ENCODE results near the gene CEP63. TPM values are rescaled to one million over a fixed set of nuclear protein-coding genes. Genes with fewer than 3 reads are reported as not detected.

Gene CEP63
- total RNA-seq, 1 donor from 2014 or later, result 24.8 TPM

- H3K9me3 Mint-ChIP-seq (ENCODE audit: low read depth), result no peaks in the 10 kb centered on the region
- DNase-seq (ENCODE audit: low spot score), result no peak
- TF ChIP-seq, protein P1, sequence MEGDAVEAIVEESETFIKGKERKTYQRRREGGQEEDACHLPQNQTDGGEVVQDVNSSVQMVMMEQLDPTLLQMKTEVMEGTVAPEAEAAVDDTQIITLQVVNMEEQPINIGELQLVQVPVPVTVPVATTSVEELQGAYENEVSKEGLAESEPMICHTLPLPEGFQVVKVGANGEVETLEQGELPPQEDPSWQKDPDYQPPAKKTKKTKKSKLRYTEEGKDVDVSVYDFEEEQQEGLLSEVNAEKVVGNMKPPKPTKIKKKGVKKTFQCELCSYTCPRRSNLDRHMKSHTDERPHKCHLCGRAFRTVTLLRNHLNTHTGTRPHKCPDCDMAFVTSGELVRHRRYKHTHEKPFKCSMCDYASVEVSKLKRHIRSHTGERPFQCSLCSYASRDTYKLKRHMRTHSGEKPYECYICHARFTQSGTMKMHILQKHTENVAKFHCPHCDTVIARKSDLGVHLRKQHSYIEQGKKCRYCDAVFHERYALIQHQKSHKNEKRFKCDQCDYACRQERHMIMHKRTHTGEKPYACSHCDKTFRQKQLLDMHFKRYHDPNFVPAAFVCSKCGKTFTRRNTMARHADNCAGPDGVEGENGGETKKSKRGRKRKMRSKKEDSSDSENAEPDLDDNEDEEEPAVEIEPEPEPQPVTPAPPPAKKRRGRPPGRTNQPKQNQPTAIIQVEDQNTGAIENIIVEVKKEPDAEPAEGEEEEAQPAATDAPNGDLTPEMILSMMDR (IDR thresholded peaks at IDR 0.05), result no peak
- H3K36me3 Mint-ChIP-seq (ENCODE audit: low read depth), result no peaks in the 10 kb centered on the region
- H3K4me1 Mint-ChIP-seq (ENCODE audit: low read depth), result no peaks in the 10 kb centered on the region
- no peak overlapping the region for H3K27ac Mint-ChIP-seq (ENCODE audit: unreplicated experiment)
- H3K27me3 Mint-ChIP-seq (ENCODE audit: low read depth), result no peaks in the 10 kb centered on the region
- no peak overlapping the region for H3K4me3 Mint-ChIP-seq (ENCODE audit: unreplicated experiment)
Measured at GRCh38 chr3:134620476-134621115, 134.7 kb downstream of the CEP63 start.

DNA sequence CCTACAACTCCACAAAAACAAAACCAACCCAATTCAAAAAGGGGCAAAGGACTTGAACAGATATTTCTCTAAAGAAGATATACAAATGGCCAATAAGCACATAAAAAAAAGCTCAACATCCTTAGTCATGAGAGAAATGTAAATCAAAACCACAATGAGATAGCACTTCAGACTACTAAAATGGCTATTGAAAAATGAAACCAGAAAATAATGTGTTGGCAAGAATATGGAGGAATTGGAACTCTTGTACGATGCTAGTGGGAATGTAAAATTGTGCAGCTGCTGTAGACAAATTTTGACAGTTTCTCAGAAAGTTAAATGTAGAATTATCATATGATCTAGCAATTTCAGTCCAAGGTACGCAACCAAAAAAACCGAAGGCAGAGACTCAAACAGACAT lies 136.0 kb downstream of the CEP63 start:
- Mint-ChIP-seq H3K27ac (ENCODE audit: unreplicated experiment) (no peak overlapping the region), H3K27me3 (ENCODE audit: low read depth) (no peaks in the 10 kb centered on the region), H3K36me3 (ENCODE audit: low read depth) (no peaks in the 10 kb centered on the region), H3K9me3 (ENCODE audit: low read depth) (no peaks in the 10 kb centered on the region), H3K4me3 (ENCODE audit: unreplicated experiment) (no peak overlapping the region), H3K4me1 (ENCODE audit: low read depth) (no peaks in the 10 kb centered on the region)
- TF ChIP-seq, protein P1 (IDR thresholded peaks at IDR 0.05), result no peak
- DNase-seq (ENCODE audit: low spot score), result no peak

GRCh38 chr3:134622806-134623365 lies 137.0 kb downstream of the CEP63 start:
- no peak for DNase-seq (ENCODE audit: low spot score)
- Mint-ChIP-seq H3K27ac (ENCODE audit: unreplicated experiment) (no peak overlapping the region), H3K4me3 (ENCODE audit: unreplicated experiment) (no peak overlapping the region), H3K9me3 (ENCODE audit: low read depth) (no peaks in the 10 kb centered on the region), H3K36me3 (ENCODE audit: low read depth) (no peaks in the 10 kb centered on the region), H3K4me1 (ENCODE audit: low read depth) (no peaks in the 10 kb centered on the region), H3K27me3 (ENCODE audit: low read depth) (no peaks in the 10 kb centered on the region)
- TF ChIP-seq, protein P1 (IDR thresholded peaks at IDR 0.05), result no peak

DNA sequence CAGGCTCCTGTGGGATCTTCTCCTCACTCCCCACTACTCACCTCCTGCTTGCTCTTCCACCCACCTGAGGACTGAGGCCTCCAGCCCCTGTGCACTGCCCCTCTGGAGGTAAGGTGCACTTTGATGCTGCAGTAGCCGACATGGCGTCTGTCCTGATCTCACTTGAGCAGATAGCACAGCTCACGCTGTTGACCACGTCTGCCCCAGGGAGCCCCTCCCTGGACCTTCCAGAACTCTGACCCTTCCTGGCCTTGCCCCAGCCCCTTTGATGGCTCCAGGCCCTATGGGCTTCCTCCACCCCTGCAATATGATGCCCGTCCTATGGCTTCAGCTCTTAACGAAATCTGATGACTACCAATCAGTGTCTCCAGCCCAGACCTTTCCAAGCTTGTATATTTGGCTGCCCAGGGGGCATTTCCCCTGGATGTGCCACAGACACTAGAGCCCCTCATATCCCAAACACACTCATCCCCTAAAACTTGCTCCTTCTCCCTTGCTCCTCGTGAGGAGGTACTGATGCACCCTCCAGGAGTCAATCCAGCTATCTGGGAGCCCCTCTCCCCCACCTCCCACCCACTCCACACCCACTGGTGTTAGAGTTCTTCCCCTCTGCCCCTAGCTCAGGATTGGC lies 137.9 kb downstream of the CEP63 start:
- TF ChIP-seq, protein P1 (IDR thresholded peaks at IDR 0.05), result no peak
- no peak overlapping the region for H3K27ac Mint-ChIP-seq (ENCODE audit: unreplicated experiment)
- no peaks in the 10 kb centered on the region for H3K36me3 Mint-ChIP-seq (ENCODE audit: low read depth)
- H3K4me3 Mint-ChIP-seq (ENCODE audit: unreplicated experiment), result no peak overlapping the region
- no peaks in the 10 kb centered on the region for H3K9me3 Mint-ChIP-seq (ENCODE audit: low read depth)
- H3K4me1 Mint-ChIP-seq (ENCODE audit: low read depth), result no peaks in the 10 kb centered on the region
- peak; percentile 61 for DNase-seq (ENCODE audit: low spot score)
- H3K27me3 Mint-ChIP-seq (ENCODE audit: low read depth), result no peaks in the 10 kb centered on the region

Other genes starting within 250 kb of the CEP63 start
- 49.6 to 57.8 TPM (median 57.6 TPM) in 3 replicates for gene RYK, start 235.2 kb upstream of the CEP63 start, total RNA-seq
- gene AMOTL2, start 111.6 kb upstream of the CEP63 start, total RNA-seq, result 145 to 259 TPM (median 256 TPM) in 3 replicates
- gene ANAPC13, start 72 bp upstream of the CEP63 start, total RNA-seq, result 66.8 to 86.0 TPM (median 81.3 TPM) in 3 replicates
- gene KY, start 165.0 kb downstream of the CEP63 start, total RNA-seq, result 0.12 to 0.18 TPM in 2 of 3 replicates, not detected in the other

Measured in chondrocyte (in vitro differentiated cells).